ENCODE measurements around the gene MOSMO.
"Not testable (repeated sequence)": the region's sequence is repeated elsewhere in the genome, so short reads cannot be mapped to it uniquely, and the experiment has no call there.

MOSMO gene

GRCh38 chr16:22034503-22034902 lies 26.6 kb downstream of the MOSMO start:
- TF ChIP-seq, protein P1, sequence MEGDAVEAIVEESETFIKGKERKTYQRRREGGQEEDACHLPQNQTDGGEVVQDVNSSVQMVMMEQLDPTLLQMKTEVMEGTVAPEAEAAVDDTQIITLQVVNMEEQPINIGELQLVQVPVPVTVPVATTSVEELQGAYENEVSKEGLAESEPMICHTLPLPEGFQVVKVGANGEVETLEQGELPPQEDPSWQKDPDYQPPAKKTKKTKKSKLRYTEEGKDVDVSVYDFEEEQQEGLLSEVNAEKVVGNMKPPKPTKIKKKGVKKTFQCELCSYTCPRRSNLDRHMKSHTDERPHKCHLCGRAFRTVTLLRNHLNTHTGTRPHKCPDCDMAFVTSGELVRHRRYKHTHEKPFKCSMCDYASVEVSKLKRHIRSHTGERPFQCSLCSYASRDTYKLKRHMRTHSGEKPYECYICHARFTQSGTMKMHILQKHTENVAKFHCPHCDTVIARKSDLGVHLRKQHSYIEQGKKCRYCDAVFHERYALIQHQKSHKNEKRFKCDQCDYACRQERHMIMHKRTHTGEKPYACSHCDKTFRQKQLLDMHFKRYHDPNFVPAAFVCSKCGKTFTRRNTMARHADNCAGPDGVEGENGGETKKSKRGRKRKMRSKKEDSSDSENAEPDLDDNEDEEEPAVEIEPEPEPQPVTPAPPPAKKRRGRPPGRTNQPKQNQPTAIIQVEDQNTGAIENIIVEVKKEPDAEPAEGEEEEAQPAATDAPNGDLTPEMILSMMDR (IDR thresholded peaks at IDR 0.05; ENCODE audit: insufficient read depth, missing control alignments) = no peak
- FAIRE-seq (no peak), DNase-seq (ENCODE audit: insufficient read length, low spot score) (no peak)

- FAIRE-seq (no peak), DNase-seq (ENCODE audit: insufficient read length, low spot score) (no peak)
- TF ChIP-seq, protein P1 (IDR thresholded peaks at IDR 0.05; ENCODE audit: insufficient read depth, missing control alignments) = no peak
Measured at GRCh38 chr16:22035153-22035552, 27.2 kb downstream of the MOSMO start.

GRCh38 chr16:22043882-22044281 lies 36.0 kb downstream of the MOSMO start:
- DNase-seq (ENCODE audit: insufficient read length, low spot score) = not testable (repeated sequence)

DNA sequence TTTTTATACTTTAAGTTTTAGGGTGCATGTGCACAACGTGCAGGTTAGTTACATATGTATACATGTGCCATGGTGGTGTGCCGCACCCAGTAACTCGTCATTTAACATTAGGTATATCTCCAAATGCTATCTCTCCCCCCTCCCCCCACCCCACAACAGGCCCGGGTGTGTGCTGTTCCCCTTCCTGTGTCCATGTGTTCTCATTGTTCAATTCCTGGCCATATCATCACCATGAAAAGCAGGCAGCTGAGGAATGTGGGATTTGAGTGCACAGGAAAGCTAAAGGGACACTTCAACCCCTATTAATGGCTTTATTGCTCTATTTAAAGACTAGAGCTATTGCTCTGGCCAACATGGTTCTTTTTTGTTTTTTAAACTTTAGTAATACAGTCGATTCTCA lies 38.0 kb downstream of the MOSMO start:
- DNase-seq (ENCODE audit: insufficient read length, low spot score); FAIRE-seq: not testable (repeated sequence)

More at GRCh38 chr16:22043882-22044281, 36.0 kb downstream of the MOSMO start:
- FAIRE-seq = not testable (repeated sequence)

GRCh38 chr16:22050963-22051362 lies 43.1 kb downstream of the MOSMO start:
- FAIRE-seq (no peak), DNase-seq (ENCODE audit: insufficient read length, low spot score) (no peak)
- TF ChIP-seq, protein P1 (IDR thresholded peaks at IDR 0.05; ENCODE audit: insufficient read depth, missing control alignments) = no peak

DNA sequence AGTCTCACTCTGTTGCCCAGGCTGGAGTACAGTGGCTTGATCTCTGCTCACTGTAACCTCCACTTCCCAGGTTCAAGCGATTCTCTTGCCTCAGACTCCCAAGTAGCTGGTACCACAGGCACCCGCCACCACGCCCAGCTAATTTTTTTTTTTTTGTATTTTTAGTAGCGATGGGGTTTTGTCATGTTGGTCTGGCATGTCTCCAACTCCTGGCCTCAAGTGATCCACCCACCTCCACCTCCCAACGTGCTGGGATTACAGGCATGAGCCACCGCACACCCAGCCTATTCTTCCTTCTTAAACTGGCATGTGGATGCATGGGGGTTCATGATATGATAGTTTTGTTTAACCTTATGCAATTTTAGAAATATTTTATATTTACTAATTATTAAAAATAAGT lies 45.1 kb downstream of the MOSMO start:
- DNase-seq (ENCODE audit: insufficient read length, low spot score) = no peak

DNA sequence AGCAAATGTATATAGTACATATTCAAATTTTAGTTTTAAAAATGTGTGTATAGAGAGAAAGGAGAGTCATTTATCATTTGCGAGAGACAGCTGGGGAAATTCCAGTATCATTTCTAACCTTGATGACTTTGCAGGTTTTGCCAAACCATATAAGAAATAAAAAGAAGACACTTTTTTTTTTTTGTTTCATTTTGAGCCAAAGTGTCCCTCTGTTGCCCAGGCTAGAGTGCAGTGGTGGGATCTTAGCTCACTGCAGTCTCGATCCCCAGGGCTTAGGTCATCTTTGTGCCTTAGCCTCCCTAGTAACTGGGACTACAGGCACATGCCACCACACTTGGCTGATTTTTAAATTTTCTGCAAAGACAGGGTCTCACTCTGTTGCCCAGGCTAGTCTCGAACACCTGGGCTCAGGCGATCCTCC lies 46.0 kb downstream of the MOSMO start:
- no peak for DNase-seq (ENCODE audit: insufficient read length, low spot score)
- FAIRE-seq = no peak
- TF ChIP-seq, protein P1 (IDR thresholded peaks at IDR 0.05; ENCODE audit: insufficient read depth, missing control alignments) = no peak

More for the DNA sequence above, 45.1 kb downstream of the MOSMO start:
- FAIRE-seq = no peak
- TF ChIP-seq, protein P1 (IDR thresholded peaks at IDR 0.05; ENCODE audit: insufficient read depth, missing control alignments) = no peak

DNA sequence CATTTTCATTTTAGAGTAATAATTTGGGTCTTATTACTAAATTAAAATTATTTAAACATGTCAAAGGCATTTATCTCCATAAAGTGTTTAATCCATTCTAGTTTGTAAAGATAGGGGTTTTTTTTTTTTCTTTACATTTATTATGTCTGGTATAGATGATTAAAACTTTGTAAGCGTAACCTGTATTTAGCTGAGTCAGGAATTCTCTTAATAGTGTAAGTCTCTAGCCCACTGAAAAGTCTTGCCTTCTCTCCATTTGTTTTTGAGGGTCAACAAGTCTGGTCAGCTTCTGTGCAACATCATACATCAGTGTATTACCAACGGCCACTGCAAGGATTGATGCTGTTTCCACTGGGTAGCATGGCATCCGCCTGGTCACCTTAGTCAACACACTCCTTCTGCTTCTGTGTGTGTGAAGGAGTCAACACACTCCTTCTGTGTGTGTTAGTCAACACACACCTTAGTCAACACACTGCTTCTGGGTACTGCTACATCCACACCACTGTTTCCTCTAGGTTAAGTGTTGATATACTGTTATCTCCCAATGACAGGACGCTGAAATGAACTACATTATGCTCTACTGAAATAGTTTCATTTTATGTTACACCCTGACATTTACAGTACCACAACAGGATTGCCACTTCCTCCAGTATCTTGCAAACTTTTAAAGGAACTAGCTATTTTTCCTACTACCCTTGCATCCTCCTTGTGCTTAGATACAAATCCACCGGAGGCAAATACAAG lies 47.1 kb downstream of the MOSMO start:
- FAIRE-seq (no peak), DNase-seq (ENCODE audit: insufficient read length, low spot score) (no peak)
- TF ChIP-seq, protein P1 (IDR thresholded peaks at IDR 0.05; ENCODE audit: insufficient read depth, missing control alignments) = no peak
